ENCODE measurements around the gene OSBPL6.
A peak's percentile ranks its signal among the peaks of the same experiment; 100 is the strongest.
"Not testable (repeated sequence)": the region's sequence is repeated elsewhere in the genome, so short reads cannot be mapped to it uniquely, and the experiment has no call there.

The OSBPL6 gene

DNA sequence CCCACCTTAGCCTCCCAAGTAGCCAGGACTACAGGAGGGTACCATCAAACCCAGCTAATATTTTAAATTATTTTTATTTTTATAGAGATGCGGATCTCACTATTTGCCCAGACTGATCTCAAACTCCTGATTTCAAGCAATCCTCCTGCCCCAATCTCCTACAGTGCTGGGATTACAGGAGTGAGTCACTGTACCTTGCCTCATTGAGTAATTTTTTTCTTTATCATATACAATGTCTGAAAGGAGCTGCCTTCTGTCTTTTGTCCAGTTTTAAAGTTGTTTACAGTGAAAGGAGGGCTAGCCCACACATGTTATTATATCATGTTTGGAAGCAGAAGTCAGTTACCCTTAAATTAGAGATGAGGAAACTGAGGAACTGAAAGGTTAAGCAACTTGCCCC lies 224.1 kb downstream of the OSBPL6 start:
- no peak overlapping the region for H3K9ac ChIP-seq
- H3K4me3 ChIP-seq (ENCODE audit: low read depth, low read length), result no peak overlapping the region
- no peaks in the 10 kb centered on the region for H3K36me3 ChIP-seq (ENCODE audit: control insufficient read depth, insufficient read depth, low read length)
- H3K4me1 ChIP-seq, result peaks cover 12% of the 10 kb centered on the region
- H3K27me3 ChIP-seq (ENCODE audit: control insufficient read depth, insufficient read depth, low read length), result no peaks in the 10 kb centered on the region
- H3K4me2 ChIP-seq (ENCODE audit: low read length), result no peak overlapping the region
- H3K9me3 ChIP-seq (ENCODE audit: control insufficient read depth, low read length), result no peaks in the 10 kb centered on the region
- no peak overlapping the region for H2AFZ ChIP-seq
- no peak overlapping the region for H3K27ac ChIP-seq
- H3K79me2 ChIP-seq, result no peaks in the 10 kb centered on the region
- TF ChIP-seq, protein P1, sequence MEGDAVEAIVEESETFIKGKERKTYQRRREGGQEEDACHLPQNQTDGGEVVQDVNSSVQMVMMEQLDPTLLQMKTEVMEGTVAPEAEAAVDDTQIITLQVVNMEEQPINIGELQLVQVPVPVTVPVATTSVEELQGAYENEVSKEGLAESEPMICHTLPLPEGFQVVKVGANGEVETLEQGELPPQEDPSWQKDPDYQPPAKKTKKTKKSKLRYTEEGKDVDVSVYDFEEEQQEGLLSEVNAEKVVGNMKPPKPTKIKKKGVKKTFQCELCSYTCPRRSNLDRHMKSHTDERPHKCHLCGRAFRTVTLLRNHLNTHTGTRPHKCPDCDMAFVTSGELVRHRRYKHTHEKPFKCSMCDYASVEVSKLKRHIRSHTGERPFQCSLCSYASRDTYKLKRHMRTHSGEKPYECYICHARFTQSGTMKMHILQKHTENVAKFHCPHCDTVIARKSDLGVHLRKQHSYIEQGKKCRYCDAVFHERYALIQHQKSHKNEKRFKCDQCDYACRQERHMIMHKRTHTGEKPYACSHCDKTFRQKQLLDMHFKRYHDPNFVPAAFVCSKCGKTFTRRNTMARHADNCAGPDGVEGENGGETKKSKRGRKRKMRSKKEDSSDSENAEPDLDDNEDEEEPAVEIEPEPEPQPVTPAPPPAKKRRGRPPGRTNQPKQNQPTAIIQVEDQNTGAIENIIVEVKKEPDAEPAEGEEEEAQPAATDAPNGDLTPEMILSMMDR (IDR thresholded peaks at IDR 0.05), result no peak

- TF ChIP-seq, protein P1 (IDR thresholded peaks at IDR 0.05), result peak; percentile 24
- H3K4me1 ChIP-seq, result peaks cover 12% of the 10 kb centered on the region
- no peaks in the 10 kb centered on the region for H3K27me3 ChIP-seq (ENCODE audit: control insufficient read depth, insufficient read depth, low read length)
- peak overlapping the region; percentile 30 for H2AFZ ChIP-seq
- H3K4me2 ChIP-seq (ENCODE audit: low read length), result no peak overlapping the region
- no peak overlapping the region for H3K9ac ChIP-seq
- no peak overlapping the region for H3K27ac ChIP-seq
- no peaks in the 10 kb centered on the region for H3K36me3 ChIP-seq (ENCODE audit: control insufficient read depth, insufficient read depth, low read length)
- H3K9me3 ChIP-seq (ENCODE audit: control insufficient read depth, low read length), result no peaks in the 10 kb centered on the region
- no peak overlapping the region for H3K4me3 ChIP-seq (ENCODE audit: low read depth, low read length)
- H3K79me2 ChIP-seq, result no peaks in the 10 kb centered on the region
These were observed 224.8 kb downstream of the OSBPL6 start for GRCh38 chr2:178419123-178419522.

DNA sequence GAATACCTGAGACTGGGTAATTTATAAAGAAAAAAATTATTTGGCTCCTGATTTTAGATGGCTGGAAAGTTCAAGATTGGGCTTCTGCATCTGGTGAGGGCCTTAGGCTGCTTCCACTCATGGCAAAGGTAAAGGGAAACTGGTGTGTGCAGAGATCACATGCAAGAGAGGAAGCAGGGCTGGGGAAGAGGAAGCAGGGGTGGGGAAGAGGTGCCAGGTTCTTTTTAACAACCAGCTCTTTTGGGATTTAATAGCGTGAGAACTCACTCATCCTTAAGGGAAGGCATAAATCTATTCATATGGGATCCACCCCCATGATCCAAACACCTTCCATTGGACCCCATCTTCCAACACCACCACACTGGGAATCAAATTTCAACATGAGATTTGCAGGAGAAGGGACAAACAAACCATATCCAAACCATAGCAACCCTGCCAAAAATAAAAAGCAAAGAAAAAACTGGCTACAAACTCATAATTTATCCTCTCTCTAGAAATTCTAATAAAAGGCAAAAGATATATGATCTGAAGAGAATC lies 226.2 kb downstream of the OSBPL6 start:
- no peaks in the 10 kb centered on the region for H3K9me3 ChIP-seq (ENCODE audit: control insufficient read depth, low read length)
- no peaks in the 10 kb centered on the region for H3K36me3 ChIP-seq (ENCODE audit: control insufficient read depth, insufficient read depth, low read length)
- no peaks in the 10 kb centered on the region for H3K27me3 ChIP-seq (ENCODE audit: control insufficient read depth, insufficient read depth, low read length)
- no peak overlapping the region for H3K9ac ChIP-seq
- TF ChIP-seq, protein P1 (IDR thresholded peaks at IDR 0.05), result no peak
- H3K4me2 ChIP-seq (ENCODE audit: low read length), result no peak overlapping the region
- no peaks in the 10 kb centered on the region for H3K79me2 ChIP-seq
- H3K4me3 ChIP-seq (ENCODE audit: low read depth, low read length), result no peak overlapping the region
- peak overlapping the region; percentile 8 for H2AFZ ChIP-seq
- H3K27ac ChIP-seq, result peak overlapping the region; percentile 58
- peaks cover 9% of the 10 kb centered on the region for H3K4me1 ChIP-seq

DNA sequence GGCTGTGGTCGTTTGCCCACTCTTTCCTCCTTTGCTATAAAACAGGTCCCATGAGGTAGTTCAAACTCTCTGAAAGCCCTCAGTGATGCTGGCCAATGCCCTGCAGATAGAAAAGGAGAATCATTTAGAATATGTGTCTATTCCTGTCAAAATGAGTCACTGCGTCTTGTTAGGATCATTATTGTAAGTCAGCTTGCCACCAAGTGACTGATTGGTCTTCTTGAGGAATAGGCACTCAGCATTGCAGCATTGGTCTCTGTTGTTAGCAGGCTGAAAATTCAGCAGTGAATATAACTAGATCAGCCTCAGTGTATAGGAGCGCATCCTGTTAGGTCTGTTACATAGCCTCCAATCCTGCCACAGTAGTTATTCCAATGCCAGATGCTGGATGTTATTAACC lies 227.8 kb downstream of the OSBPL6 start:
- peaks cover 9% of the 10 kb centered on the region for H3K4me1 ChIP-seq
- H3K27me3 ChIP-seq (ENCODE audit: control insufficient read depth, insufficient read depth, low read length), result no peaks in the 10 kb centered on the region
- no peak overlapping the region for H3K4me2 ChIP-seq (ENCODE audit: low read length)
- H3K79me2 ChIP-seq, result no peaks in the 10 kb centered on the region
- no peaks in the 10 kb centered on the region for H3K36me3 ChIP-seq (ENCODE audit: control insufficient read depth, insufficient read depth, low read length)
- no peak overlapping the region for H3K9ac ChIP-seq
- no peak overlapping the region for H2AFZ ChIP-seq
- H3K9me3 ChIP-seq (ENCODE audit: control insufficient read depth, low read length), result no peaks in the 10 kb centered on the region
- H3K27ac ChIP-seq, result no peak overlapping the region
- TF ChIP-seq, protein P1 (IDR thresholded peaks at IDR 0.05), result no peak
- H3K4me3 ChIP-seq (ENCODE audit: low read depth, low read length), result no peak overlapping the region

GRCh38 chr2:178423746-178424145 lies 229.4 kb downstream of the OSBPL6 start:
- not testable (repeated sequence) for H3K9ac ChIP-seq; H3K4me3 ChIP-seq (ENCODE audit: low read depth, low read length); H3K79me2 ChIP-seq; H3K4me1 ChIP-seq; H3K9me3 ChIP-seq (ENCODE audit: control insufficient read depth, low read length); H3K36me3 ChIP-seq (ENCODE audit: control insufficient read depth, insufficient read depth, low read length); H3K27ac ChIP-seq; H3K4me2 ChIP-seq (ENCODE audit: low read length); H3K27me3 ChIP-seq (ENCODE audit: control insufficient read depth, insufficient read depth, low read length); H2AFZ ChIP-seq

All from parathyroid adenoma (tissue), 2 donors.